ENCODE data around the gene MOSPD3.

- TF ChIP-seq CTCF (IDR thresholded peaks at IDR 0.05 in 2 of 3, conservative IDR thresholded peaks at IDR 0.05 in 1 of 3; ENCODE audit: control insufficient read depth in 2 of 3, extremely low read depth in 1 of 3, insufficient read depth in 1 of 3, low read depth in 3 of 3, low read length in 3 of 3) = no peak
- TF ChIP-seq SMC3 (IDR thresholded peaks at IDR 0.05; ENCODE audit: borderline replicate concordance, low read length) = no peak
- TF ChIP-seq ELK1 (IDR thresholded peaks at IDR 0.05; ENCODE audit: low read depth, low read length) = no peak
- no peak for TF ChIP-seq HCFC1 (IDR thresholded peaks at IDR 0.05; ENCODE audit: low read length)
- TF ChIP-seq HDAC2 (IDR thresholded peaks at IDR 0.05) = no peak
- TF ChIP-seq USF1 (IDR thresholded peaks at IDR 0.05; ENCODE audit: borderline replicate concordance, extremely low read length, insufficient read depth, low read depth, low read length) = no peak
- TF ChIP-seq MYC (IDR thresholded peaks at IDR 0.05; ENCODE audit: insufficient read depth, insufficient read length, insufficient replicate concordance, low read length, severe bottlenecking) = no peak
- no peak for TF ChIP-seq NR2C2 (IDR thresholded peaks at IDR 0.05; ENCODE audit: borderline replicate concordance, control insufficient read depth, insufficient read length, low read depth)
- TF ChIP-seq MTA2 (IDR thresholded peaks at IDR 0.05; ENCODE audit: low read depth) = no peak
- TF ChIP-seq MAX (IDR thresholded peaks at IDR 0.05; ENCODE audit: low read depth, low read length) = no peak
- no peak; the same call in 1 of the 2 replicates for TF ChIP-seq POLR2A (IDR thresholded peaks at IDR 0.05; ENCODE audit: low read depth, low read length)
Measured at GRCh38 chr7:100568176-100568895, 44.0 kb upstream of the MOSPD3 start.
